ENCODE results near the gene MADD. TPM values are rescaled to one million over a fixed set of nuclear protein-coding genes. Genes with fewer than 3 reads are reported as not detected.

MADD gene
- total RNA-seq, 1 donor from 2014 or later: 39.7 TPM

DNA sequence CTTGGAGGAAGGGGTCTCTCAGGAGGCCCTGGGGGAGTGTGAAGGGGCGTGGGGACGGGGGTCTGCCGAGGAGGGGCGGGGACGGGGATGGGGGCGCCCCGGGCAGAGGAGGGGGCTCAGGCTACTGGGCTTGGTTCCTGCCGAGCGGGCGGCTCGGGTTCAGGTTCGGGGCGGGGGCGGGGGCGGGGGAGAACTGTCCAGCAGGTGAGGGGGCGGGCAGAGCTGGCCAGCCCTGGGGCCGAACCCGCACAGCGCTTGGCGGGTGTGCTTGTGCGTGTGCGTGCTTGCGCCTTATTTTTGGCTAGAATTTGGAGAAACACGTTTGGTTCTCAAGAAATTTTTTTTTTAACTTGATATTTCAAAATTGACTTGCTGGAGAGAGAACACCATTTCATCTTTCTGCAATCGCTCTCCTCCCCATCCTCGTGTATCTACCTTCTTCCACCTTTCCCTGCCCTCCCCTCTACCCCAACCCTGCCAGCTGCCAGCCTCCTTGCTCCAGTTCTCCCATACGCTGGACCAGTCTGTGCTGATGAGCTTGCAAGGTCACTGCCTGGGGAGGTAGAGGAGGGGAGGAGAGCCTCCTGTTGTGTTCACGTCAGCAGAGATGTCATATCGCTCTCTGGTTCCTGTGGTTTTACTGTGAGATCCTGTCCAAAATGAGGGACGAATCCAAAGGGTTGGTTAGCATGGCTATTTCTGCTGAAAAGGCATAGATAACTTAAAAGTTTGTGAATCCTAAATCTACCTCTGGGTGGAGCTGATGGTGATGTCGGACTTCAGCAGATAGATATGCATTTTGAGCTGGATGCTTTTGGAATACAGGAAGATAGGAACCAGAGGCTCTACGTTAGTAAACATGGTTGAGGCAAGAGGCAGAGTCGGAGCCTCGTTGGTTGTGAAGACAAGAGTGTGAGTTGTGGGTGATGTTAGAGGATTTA, 668 bp downstream of the MADD start:
- intact Hi-C loops (cut with DNase I): loop anchor here (5.0 kb wide), 1 partner anchor 37 kb away; no protein-coding TSS in a partner anchor
- ATAC-seq (ENCODE audit: poor library complexity): peak; percentile 11
- no peak for DNase-seq

DNA sequence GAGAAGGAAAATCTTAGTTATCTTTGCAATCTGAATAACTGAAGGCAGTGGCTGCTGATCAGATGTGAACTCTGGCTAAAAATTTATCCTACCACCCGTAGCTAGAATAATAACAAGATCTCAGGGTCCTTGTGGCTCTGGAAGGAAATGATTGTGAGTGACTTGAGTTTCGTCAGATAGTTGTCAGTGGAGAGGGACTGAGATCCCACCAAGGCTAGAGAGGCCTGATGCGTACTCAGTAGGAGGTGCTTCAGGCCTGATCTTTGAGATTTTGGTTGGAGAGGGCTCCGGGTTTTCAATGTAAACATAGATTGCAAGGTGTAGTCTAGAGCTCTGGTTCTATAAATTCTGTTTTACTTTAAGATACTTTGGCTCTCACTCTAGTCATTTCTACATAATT, 1.4 kb downstream of the MADD start:
- no peak for DNase-seq
- intact Hi-C loops (cut with DNase I): loop anchor here (5.0 kb wide), 1 partner anchor 36 kb away; no protein-coding TSS in a partner anchor
- no peak for ATAC-seq (ENCODE audit: poor library complexity)

DNA sequence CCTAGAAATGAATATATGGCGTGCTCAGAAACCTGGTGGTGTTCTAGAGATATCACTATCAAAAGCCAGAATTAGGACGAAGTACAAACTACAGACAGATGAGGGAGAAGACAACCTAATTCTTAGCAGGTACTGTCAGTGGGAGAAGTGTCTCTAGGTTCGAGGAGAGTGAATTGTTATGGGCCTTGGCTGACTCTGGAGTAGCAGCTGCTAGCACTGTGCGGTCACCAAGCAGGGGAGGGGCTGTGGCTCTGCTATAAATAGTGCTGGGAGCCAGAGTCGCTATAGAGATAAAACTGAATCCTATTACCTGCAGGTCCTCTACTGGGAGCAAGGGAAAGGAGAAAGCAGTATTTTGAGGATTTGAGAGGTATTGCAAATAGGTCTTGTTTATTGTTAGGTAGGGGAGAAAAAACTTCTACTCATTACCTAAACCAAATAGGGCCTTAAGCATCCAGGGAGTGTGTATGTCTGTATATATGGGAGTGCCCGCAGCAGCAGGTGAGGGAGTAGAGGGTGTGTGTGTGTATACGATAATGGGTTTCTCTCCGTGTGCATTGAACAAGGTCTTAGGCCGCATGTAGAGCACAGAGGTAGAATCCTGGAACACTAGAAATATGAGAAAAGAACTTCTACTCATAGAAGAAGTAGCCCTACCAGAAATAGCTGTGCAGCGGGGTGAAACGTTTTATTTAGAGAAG, 2.2 kb downstream of the MADD start:
- DNase-seq (peak; percentile 64), ATAC-seq (ENCODE audit: poor library complexity) (peak; percentile 38)
- intact Hi-C loops (cut with DNase I): loop anchor here (5.0 kb wide), 1 partner anchor 35 kb away; no protein-coding TSS in a partner anchor

DNA sequence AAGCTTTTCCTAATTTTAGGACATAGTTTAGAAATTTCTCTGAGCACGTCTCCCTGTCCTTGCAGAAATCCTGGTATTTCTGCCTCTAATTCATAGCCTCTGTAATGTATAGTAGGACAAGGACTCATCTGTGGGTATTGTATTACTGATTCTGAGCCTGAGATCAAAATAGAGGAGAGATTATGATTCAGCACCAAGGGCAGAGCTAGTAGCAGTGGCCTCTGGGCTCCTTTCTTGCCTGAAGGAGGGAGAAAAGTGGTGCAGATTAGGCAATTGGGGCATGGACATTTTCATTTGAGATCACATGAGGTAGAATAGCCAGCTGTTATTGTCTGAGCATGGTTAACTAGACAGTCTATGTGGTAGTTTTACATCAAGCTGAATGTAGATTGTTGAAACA, 2.8 kb downstream of the MADD start:
- intact Hi-C loops (cut with DNase I): loop anchor here (5.0 kb wide), 1 partner anchor 35 kb away; no protein-coding TSS in a partner anchor
- DNase-seq (no peak), ATAC-seq (ENCODE audit: poor library complexity) (no peak)

DNA sequence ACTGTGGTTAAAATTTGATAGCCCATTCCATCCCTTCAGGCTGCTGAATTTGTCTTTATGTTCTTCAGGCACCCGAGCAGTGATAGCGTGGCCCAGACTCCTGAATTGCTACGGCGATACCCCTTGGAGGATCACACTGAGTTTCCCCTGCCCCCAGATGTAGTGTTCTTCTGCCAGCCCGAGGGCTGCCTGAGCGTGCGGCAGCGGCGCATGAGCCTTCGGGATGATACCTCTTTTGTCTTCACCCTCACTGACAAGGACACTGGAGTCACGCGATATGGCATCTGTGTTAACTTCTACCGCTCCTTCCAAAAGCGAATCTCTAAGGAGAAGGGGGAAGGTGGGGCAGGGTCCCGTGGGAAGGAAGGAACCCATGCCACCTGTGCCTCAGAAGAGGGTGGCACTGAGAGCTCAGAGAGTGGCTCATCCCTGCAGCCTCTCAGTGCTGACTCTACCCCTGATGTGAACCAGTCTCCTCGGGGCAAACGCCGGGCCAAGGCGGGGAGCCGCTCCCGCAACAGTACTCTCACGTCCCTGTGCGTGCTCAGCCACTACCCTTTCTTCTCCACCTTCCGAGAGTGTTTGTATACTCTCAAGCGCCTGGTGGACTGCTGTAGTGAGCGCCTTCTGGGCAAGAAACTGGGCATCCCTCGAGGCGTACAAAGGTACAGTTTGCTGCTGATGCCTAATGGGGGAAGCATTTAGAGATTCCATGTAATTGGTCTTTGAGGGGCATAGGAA, 4.7 kb downstream of the MADD start:
- DNase-seq (no peak), ATAC-seq (ENCODE audit: poor library complexity) (no peak)
- intact Hi-C loops (cut with DNase I): loop anchor here (5.0 kb wide), 1 partner anchor 33 kb away; no protein-coding TSS in a partner anchor

DNA sequence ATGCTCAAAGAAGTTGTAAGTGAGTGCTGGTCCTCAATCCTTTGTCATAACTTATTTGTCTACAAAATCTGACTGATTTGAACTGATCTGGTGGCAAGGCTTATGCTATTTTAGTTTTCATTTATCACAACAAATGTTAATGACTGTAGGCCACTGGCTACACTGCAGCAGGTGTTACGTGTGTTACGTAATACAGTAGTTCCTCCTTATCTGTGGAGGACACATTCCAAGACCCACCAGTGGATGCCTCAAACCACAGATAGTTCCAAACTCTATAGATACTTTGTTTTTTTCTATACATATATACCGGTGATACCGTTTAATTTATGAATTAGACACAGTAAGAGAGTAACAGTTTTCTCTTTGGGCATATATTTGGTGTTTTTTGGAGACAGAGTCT, 7.0 kb downstream of the MADD start:
- ATAC-seq (ENCODE audit: poor library complexity): no peak
- no peak for DNase-seq
- intact Hi-C loops (cut with DNase I): no loop called here

DNA sequence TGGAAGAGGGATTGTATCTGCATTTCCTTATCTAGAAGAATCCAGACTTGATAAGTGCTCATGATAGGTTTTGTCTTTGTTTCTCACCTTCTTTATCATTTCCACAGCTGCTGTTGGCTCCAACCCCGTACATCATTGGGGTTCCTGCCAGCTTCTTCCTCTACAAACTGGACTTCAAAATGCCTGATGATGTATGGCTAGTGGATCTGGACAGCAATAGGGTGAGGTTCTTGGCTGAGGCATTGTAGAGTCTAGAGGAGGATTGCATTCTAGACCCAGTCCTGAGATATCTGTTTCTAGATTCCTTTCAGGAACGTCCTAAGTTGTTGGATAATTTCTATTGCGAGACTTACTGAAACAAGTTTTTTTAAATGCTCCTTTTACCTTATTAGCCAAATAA, 8.1 kb downstream of the MADD start:
- intact Hi-C loops (cut with DNase I): no loop called here
- no peak for ATAC-seq (ENCODE audit: poor library complexity)

DNA sequence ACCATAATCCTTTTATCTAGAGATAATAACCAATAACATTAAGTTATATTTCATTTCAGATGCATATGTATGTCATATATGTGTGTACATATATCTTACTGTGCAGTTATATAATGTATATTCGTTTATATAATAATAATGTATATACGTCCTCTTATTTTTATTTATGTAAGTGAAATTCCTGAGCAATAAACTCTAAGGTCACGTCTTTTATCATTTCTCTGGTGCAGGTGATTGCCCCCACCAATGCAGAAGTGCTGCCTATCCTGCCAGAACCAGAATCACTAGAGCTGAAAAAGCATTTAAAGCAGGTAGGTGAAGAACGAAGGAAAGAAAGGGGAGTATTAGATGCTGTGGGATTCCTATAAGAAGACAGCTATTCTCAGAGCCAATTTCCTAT, 8.8 kb downstream of the MADD start:
- ATAC-seq (ENCODE audit: poor library complexity) (no peak), DNase-seq (no peak)
- intact Hi-C loops (cut with DNase I): no loop called here

More for the DNA sequence above, 8.1 kb downstream of the MADD start:
- no peak for DNase-seq

DNA sequence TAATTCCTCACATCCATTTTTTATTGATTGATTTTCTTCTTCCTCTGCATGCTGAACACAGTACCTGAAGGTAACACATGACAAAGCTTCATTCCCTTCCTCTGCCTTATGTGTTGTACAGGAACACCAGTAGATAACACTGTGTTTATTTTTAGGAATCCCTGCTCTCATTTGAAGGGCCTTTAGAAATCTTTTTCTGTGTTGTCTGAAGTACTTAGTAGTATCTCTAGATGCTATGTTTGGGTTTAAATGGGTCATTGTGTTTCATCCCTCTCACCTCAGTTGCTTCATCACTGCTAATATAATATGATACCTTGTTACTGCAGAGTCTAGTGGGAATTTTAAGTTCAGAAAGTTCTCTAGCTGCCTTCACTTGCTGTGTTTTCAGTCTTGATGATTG, 10.2 kb downstream of the MADD start:
- intact Hi-C loops (cut with DNase I): no loop called here
- no peak for DNase-seq
- ATAC-seq (ENCODE audit: poor library complexity): peak; percentile 87

DNA sequence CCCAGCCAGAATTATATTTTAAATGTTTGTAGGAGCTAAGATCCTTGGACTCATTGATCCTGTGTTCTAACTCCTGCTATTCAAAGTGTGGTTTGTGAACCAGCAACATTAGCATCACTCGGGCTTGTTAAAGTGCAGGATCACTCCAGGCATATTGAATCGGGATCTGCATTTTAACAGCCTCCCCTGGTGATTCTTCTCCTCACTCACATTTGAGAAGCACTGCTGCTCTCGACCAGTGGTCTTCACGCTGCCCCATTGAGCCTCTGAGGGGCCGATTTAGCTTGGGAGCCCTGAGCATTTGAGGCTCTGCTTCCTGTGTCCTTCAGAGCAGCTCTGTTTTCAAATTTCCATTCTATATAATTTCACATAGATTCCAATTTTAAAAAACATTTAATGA, 10.9 kb downstream of the MADD start:
- no peak for ATAC-seq (ENCODE audit: poor library complexity)
- intact Hi-C loops (cut with DNase I): no loop called here
- no peak for DNase-seq

DNA sequence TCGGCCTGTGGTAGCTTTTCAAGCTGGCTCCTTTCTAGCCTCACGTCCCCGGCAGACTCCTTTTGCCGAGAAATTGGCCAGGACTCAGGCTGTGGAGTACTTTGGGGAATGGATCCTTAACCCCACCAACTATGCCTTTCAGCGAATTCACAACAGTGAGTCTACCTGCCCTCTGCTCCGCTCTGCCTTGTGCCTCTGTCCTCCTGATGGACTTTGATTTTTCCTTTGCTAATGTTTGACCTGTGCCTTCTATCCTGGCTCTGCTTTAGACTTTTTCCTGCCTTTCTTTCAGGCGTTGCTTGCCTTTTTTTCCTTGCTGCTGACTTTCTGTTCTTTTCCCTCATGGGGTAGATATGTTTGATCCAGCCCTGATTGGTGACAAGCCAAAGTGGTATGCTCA, 12.5 kb downstream of the MADD start:
- ATAC-seq (ENCODE audit: poor library complexity) (no peak), DNase-seq (no peak)
- intact Hi-C loops (cut with DNase I): no loop called here

DNA sequence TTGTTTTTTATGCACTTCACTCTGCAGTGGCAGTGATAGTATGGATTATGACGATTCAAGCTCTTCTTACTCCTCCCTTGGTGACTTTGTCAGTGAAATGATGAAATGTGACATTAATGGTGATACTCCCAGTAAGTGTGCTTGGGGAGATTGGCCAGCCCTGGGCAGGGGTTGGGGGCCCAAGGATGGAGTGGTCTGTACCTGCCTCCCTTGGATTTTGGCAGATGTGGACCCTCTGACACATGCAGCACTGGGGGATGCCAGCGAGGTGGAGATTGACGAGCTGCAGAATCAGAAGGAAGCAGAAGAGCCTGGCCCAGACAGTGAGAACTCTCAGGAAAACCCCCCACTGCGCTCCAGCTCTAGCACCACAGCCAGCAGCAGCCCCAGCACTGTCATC, 14.2 kb downstream of the MADD start:
- ATAC-seq (ENCODE audit: poor library complexity) (no peak), DNase-seq (no peak)
- intact Hi-C loops (cut with DNase I): no loop called here

DNA sequence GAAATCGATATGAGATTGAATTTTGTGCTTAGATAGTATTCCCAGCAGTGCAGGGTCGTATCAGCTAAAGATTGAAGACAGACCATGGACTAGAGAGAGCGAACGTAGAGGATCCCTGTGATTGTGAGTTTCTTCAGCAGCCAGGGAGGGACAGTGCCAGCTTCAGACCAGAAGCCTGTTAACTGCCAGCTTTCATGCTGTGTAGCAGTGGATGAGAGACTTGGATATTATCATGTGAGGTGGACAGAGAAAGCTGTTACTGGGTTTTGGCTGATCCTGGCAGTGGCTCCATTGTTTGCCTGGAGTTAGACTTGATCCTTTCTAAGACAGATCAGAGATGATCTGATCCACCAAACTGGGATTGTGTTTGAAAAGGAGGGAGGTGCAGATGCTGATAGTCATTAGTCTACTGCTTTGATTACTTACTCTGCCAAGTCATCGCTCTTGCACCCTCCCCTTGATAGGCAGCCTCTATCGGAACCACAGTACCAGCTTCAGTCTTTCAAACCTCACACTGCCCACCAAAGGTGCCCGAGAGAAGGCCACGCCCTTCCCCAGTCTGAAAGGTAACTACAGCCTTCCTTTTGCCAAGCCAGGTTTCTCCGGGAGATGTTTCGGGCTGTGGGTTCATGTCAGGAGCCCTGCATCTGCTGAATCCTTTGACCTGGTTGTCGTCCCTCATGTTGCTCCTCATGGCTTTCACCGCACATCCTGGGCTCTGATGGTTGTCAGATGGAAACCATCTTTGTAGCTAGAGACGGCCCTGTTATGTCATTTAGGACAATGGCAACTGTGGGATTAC, 16.2 kb downstream of the MADD start:
- no peak for DNase-seq
- intact Hi-C loops (cut with DNase I): no loop called here
- ATAC-seq (ENCODE audit: poor library complexity): peak; percentile 40

DNA sequence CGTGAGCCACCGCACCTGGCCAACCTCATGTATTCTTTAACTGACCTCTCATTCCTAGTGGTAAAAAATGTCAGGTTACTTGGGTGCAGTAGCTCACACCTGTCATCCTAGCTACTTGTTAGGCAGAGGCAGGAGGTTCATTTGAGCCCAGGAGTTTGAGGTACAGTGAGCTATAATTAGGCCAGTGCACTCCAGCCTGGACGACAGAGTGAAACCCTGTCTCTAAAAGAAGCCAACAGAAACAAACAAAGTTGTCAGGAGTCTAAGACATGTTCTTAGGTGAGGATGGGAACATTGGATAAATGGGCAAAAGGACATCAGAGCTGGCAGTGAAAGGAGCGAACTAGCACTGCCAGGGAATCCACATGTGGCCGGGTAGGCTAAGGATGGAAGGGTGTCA, 18.1 kb downstream of the MADD start:
- intact Hi-C loops (cut with DNase I): no loop called here
- DNase-seq: no peak

DNA sequence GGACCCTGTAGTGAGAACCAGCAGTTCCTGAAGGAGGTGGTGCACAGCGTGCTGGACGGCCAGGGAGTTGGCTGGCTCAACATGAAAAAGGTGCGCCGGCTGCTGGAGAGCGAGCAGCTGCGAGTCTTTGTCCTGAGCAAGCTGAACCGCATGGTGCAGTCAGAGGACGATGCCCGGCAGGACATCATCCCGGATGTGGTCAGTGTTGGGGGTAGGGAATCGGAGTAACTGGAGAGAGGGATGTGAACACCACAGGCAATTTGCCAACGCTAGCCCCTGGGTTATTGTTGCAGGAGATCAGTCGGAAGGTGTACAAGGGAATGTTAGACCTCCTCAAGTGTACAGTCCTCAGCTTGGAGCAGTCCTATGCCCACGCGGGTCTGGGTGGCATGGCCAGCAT, 19.9 kb downstream of the MADD start:
- no peak for ATAC-seq (ENCODE audit: poor library complexity)
- no peak for DNase-seq
- intact Hi-C loops (cut with DNase I): no loop called here

More for the DNA sequence above, 18.1 kb downstream of the MADD start:
- ATAC-seq (ENCODE audit: poor library complexity): peak; percentile 82

DNA sequence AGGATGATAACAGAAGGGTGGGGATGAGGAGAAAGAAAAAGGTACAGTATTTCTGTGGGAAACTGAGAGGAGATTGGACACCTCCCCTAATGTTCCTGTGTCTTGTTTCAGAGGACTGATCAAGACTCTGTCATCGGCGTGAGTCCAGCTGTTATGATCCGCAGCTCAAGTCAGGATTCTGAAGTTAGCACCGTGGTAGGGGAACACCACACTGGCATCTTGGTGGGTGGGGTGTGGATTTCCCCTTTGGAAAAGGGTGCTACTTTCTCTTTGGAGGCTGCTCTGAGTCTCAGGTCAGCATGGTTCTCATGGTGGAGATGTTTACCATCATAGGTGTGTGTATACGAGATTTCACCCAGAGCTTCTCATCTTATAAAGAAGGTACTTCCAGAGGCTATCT, 25.5 kb downstream of the MADD start:
- no peak for ATAC-seq (ENCODE audit: poor library complexity)
- intact Hi-C loops (cut with DNase I): no loop called here
- no peak for DNase-seq

DNA sequence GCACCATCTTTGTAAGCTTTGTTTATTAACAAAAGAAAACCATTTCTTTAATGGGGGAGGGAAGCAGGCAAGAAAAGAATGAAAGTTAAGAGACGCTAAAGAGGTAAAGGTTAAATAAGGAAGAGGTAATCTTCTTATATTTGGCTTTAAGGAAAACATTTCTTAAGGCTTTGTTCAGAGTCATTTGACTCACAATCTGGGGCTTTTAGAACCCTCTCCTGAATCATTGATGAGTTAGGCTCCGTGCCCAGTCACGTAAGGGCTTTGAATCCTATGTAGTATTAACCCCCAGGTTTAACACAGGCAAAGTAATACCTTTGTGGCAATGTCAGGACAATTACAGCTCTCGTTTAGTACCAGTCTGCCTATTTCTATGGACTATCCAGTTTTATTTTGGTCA, 26.1 kb downstream of the MADD start:
- ATAC-seq (ENCODE audit: poor library complexity): no peak
- intact Hi-C loops (cut with DNase I): no loop called here
- DNase-seq: no peak

DNA sequence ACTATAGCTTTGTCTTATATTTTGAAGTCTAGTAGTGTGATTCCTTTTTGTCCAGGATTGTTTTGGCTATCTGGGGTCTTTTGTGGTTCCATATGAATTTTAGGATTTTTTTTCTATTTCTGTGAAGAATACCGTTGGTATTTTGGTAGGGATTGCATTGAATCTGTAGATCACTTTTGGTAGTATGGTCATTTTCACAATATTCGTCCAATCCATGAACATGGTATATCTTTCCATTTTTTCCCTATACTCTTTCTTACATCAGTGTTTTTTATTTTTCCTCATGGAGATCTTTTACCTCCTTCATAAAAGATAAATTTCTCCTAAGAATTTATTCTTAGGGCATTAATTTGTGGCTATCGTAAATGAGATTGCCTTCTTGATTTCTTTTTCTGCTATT, 29.1 kb downstream of the MADD start:
- DNase-seq (no peak), ATAC-seq (ENCODE audit: poor library complexity) (no peak)
- intact Hi-C loops (cut with DNase I): no loop called here
